Neural cell (in vitro differentiated cells): ENCODE measurements around the gene RCAN1. TPM values are rescaled to one million over a fixed set of nuclear protein-coding genes. Genes with fewer than 3 reads are reported as not detected.

Source experiments
- H2AFZ ChIP-seq: fragments of 200-600, 300-800 bp; sonication (generic), shearing (Covaris generic); 2 replicates; pipeline ENCODE4 v1.6.0; 2014; ENCODE audit warnings: low read depth, mild to moderate bottlenecking, antibody characterized with exemption, low read length, moderate library complexity
- H3F3A ChIP-seq: fragments of 200-600 bp; shearing (Covaris generic); 2 replicates; pipeline ENCODE4 v1.6.1; 2016; ENCODE audit warnings: mild to moderate bottlenecking, moderate library complexity, mixed read lengths, antibody characterized with exemption, low read length; ENCODE audit not compliant: insufficient read depth, poor library complexity, severe bottlenecking
- H3K27ac ChIP-seq: fragments of 200-600, 300-800 bp; sonication (generic), shearing (Covaris generic); 2 replicates; pipeline ENCODE4 v1.5.1; 2014; ENCODE audit warnings: mild to moderate bottlenecking, low read length, moderate library complexity
- H3K27me3 ChIP-seq: fragments of 300-800, 200-600 bp; sonication (generic), shearing (Covaris generic); 2 replicates; pipeline ENCODE4 v1.6.0; 2014; ENCODE audit warnings: mild to moderate bottlenecking, low read depth, low read length, moderate library complexity; ENCODE audit not compliant: insufficient read depth
- H3K36me3 ChIP-seq: fragments of 300-800, 200-600 bp; sonication (generic), shearing (Covaris generic); 2 replicates; pipeline ENCODE4 v1.5.1; 2014; ENCODE audit warnings: mild to moderate bottlenecking, antibody characterized with exemption, low read length, moderate library complexity; ENCODE audit not compliant: insufficient read depth
- H3K4me2 ChIP-seq: fragments of 300-800, 200-600 bp; sonication (generic), shearing (Covaris generic); 2 replicates; pipeline ENCODE4 v1.6.0; 2014; ENCODE audit warnings: mild to moderate bottlenecking, low read length
- H3K4me3 ChIP-seq: fragments of 300-800, 200-600 bp; sonication (generic), shearing (Covaris generic); 2 replicates; pipeline ENCODE4 v1.5.1; 2014; ENCODE audit warnings: mild to moderate bottlenecking, low read length, moderate library complexity
- H3K79me2 ChIP-seq: fragments of 200-600 bp; shearing (Covaris generic); replicated peaks from 2 replicates; pipeline ENCODE4 v1.6.0; 2014; ENCODE audit warnings: mild to moderate bottlenecking, low read length, moderate library complexity; ENCODE audit not compliant: insufficient read depth
- H3K9ac ChIP-seq: fragments of 300-800, 200-600 bp; sonication (generic), shearing (Covaris generic); 2 replicates; pipeline ENCODE4 v1.6.1; 2016; ENCODE audit warnings: mild to moderate bottlenecking, low read length, mixed read lengths
- H3K9me2 ChIP-seq: fragments of 200-600 bp; shearing (Covaris generic); 2 replicates; pipeline ENCODE4 v1.6.1; 2016; ENCODE audit warnings: mild to moderate bottlenecking, low read length, mixed read lengths; ENCODE audit not compliant: insufficient read depth
- H3K9me3 ChIP-seq: fragments of 200-600, 300-800 bp; sonication (generic), shearing (Covaris generic); 2 replicates; pipeline ENCODE4 v1.6.1; 2016; ENCODE audit warnings: mild to moderate bottlenecking, mixed run types, low read length, moderate library complexity, mixed read lengths
- H4K20me1 ChIP-seq: fragments of 200-600 bp; shearing (Covaris generic); 2 replicates; pipeline ENCODE4 v1.6.1; 2016; ENCODE audit warnings: mild to moderate bottlenecking, mixed run types; ENCODE audit not compliant: insufficient read depth
- CTCF ChIP-seq: fragments of 450-650 bp; IDR thresholded peaks from 2 replicates; pipeline ENCODE4 v1.5.1; 2014; ENCODE audit warnings: antibody characterized with exemption, mild to moderate bottlenecking, moderate library complexity; ENCODE audit not compliant: poor library complexity, severe bottlenecking
- EP300 ChIP-seq: fragments of 450-650 bp; conservative IDR thresholded peaks from 2 replicates; pipeline ENCODE4 v1.6.1; 2014; ENCODE audit warnings: antibody characterized with exemption, mild to moderate bottlenecking, moderate library complexity; ENCODE audit not compliant: poor library complexity, severe bottlenecking
- EZH2 ChIP-seq: fragments of 200-600, 300-800 bp; shearing (Covaris generic), sonication (generic); IDR thresholded peaks from 2 replicates; pipeline ENCODE4 v1.6.1; 2014; ENCODE audit warnings: antibody characterized with exemption, low read length, borderline replicate concordance, mild to moderate bottlenecking; ENCODE audit not compliant: insufficient read depth, poor library complexity, severe bottlenecking
- MXI1 ChIP-seq: fragments of 450-650 bp; conservative IDR thresholded peaks from 2 replicates; pipeline ENCODE4 v1.6.1; 2014; ENCODE audit warnings: antibody characterized with exemption, mild to moderate bottlenecking; ENCODE audit not compliant: poor library complexity, severe bottlenecking
- POLR2AphosphoS5 ChIP-seq: IDR thresholded peaks from 2 replicates; pipeline ENCODE4 v1.6.1; 2012
- RAD21 ChIP-seq: fragments of 450-650 bp; conservative IDR thresholded peaks from 2 replicates; pipeline ENCODE4 v1.6.1; 2014; ENCODE audit warnings: antibody characterized with exemption, mild to moderate bottlenecking, moderate library complexity
- REST ChIP-seq: IDR thresholded peaks from 2 replicates; pipeline ENCODE4 v1.6.1; 2012; ENCODE audit warnings: borderline replicate concordance
- SMC3 ChIP-seq: fragments of 450-650 bp; conservative IDR thresholded peaks from 2 replicates; pipeline ENCODE4 v1.6.1; 2014; ENCODE audit warnings: antibody characterized with exemption, mild to moderate bottlenecking, moderate library complexity; ENCODE audit not compliant: poor library complexity
- TAF1 ChIP-seq: IDR thresholded peaks from 2 replicates; pipeline ENCODE4 v1.6.1; 2012; ENCODE audit warnings: low read depth
- polyA plus RNA-seq: library from polyadenylated mRNA; depleted of rRNA; stranded (reverse); fragments of >200 nt; gene quantifications from 2 replicates; pipeline ENCODE4 v1.2.3, GENCODE V29; 2014

RCAN1 gene
- polyA plus RNA-seq, 1 donor from 2014 or later = 46.0 TPM

- Histone ChIP-seq H3K9me2 (no peaks in the 10 kb centered on the region), H3K9ac (no peak overlapping the region), H3F3A (no peaks in the 10 kb centered on the region), H3K36me3 (no peaks in the 10 kb centered on the region), H3K27me3 (no peaks in the 10 kb centered on the region), H2AFZ (no peak overlapping the region), H3K79me2 (no peaks in the 10 kb centered on the region), H4K20me1 (no peaks in the 10 kb centered on the region), H3K4me2 (no peak overlapping the region), H3K9me3 (no peaks in the 10 kb centered on the region), H3K4me3 (peak overlapping the region; percentile 25), H3K27ac (peak overlapping the region; percentile 4)
- no peak for TF ChIP-seq TAF1
- TF ChIP-seq POLR2AphosphoS5 = no peak
- no peak for TF ChIP-seq REST
- no peak for TF ChIP-seq RAD21
- TF ChIP-seq EZH2 = no peak
- no peak for TF ChIP-seq SMC3
- TF ChIP-seq MXI1 = no peak
- TF ChIP-seq CTCF = no peak
- TF ChIP-seq EP300 = no peak
Measured at GRCh38 chr21:34574601-34575529, 40.0 kb downstream of the RCAN1 start.

- no peak overlapping the region for H2AFZ ChIP-seq
- no peaks in the 10 kb centered on the region for H3F3A ChIP-seq
- H3K9me3 ChIP-seq = no peaks in the 10 kb centered on the region
- no peaks in the 10 kb centered on the region for H3K79me2 ChIP-seq
- no peaks in the 10 kb centered on the region for H3K27me3 ChIP-seq
- no peak overlapping the region for H3K27ac ChIP-seq
- H4K20me1 ChIP-seq = no peaks in the 10 kb centered on the region
- TF ChIP-seq REST (no peak), TAF1 (no peak), CTCF (no peak)
- H3K9ac ChIP-seq = no peak overlapping the region
- H3K4me3 ChIP-seq = no peak overlapping the region
- H3K4me2 ChIP-seq = no peak overlapping the region
- no peaks in the 10 kb centered on the region for H3K9me2 ChIP-seq
- H3K36me3 ChIP-seq = no peaks in the 10 kb centered on the region
Measured at GRCh38 chr21:34571994-34572393, 42.9 kb downstream of the RCAN1 start.
